Keratinocyte (primary cell): ENCODE measurements around the gene ST3GAL5. TPM values are rescaled to one million over a fixed set of nuclear protein-coding genes. Genes with fewer than 3 reads are reported as not detected.

ENCODE experiments used
- DNase-seq: peaks from one replicate; pipeline ENCODE4 v3.0.0-alpha.2; 2011; ENCODE audit warnings: low read depth, missing footprints, low spot score
- FAIRE-seq: peaks from 2 replicates; lab custom pipeline; 2011; peaks lifted over from hg19 to GRCh38; lab: Jason Lieb, UNC
- H2AFZ ChIP-seq: 2 replicates; pipeline ENCODE4 v1.6.0; 2012; ENCODE audit warnings: low read length, control low read depth, inconsistent platforms; ENCODE audit not compliant: control insufficient read depth
- H3K27ac ChIP-seq: 2 replicates; pipeline ENCODE4 v1.5.1; 2011; ENCODE audit warnings: low read length; ENCODE audit not compliant: control insufficient read depth, insufficient read depth
- H3K27me3 ChIP-seq: 3 replicates; pipeline ENCODE4 v1.6.0; 2011; ENCODE audit warnings: low read length; ENCODE audit not compliant: control insufficient read depth, insufficient read depth; ENCODE audit errors: extremely low read depth
- H3K36me3 ChIP-seq, 2 experiments: 2 replicates in 1 of 2; 3 replicates in 1 of 2; pipeline ENCODE4 v1.5.1; 2011; ENCODE audit warnings: low read length in 2 of 2, mild to moderate bottlenecking in 1 of 2; ENCODE audit not compliant: control insufficient read depth in 2 of 2, insufficient read depth in 2 of 2; ENCODE audit errors: extremely low read depth in 1 of 2
- H3K4me1 ChIP-seq: 3 replicates; pipeline ENCODE4 v1.5.1; 2011; ENCODE audit warnings: low read length; ENCODE audit not compliant: control insufficient read depth, insufficient read depth; ENCODE audit errors: extremely low read depth
- H3K4me2 ChIP-seq: 3 replicates; pipeline ENCODE4 v1.6.0; 2011; ENCODE audit warnings: low read depth, low read length; ENCODE audit not compliant: control insufficient read depth, insufficient read depth; ENCODE audit errors: extremely low read depth
- H3K4me3 ChIP-seq, 3 experiments: fragments of 200-600 bp in 1 of 3; sonication (generic) in 1 of 3; 2 replicates in 2 of 3; 3 replicates in 1 of 3; pipeline ENCODE4 v1.5.1; 2011 to 2016; ENCODE audit warnings: low read length in 3 of 3, mild to moderate bottlenecking in 3 of 3, control low read depth in 2 of 3, inconsistent platforms in 1 of 3, low read depth in 1 of 3, mixed read lengths in 1 of 3, mixed run types in 1 of 3, moderate library complexity in 1 of 3; ENCODE audit not compliant: control insufficient read depth in 2 of 3, insufficient read depth in 2 of 3; ENCODE audit errors: extremely low read depth in 1 of 3
- H3K79me2 ChIP-seq: 2 replicates; pipeline ENCODE4 v1.6.0; 2012; ENCODE audit warnings: low read length; ENCODE audit not compliant: control insufficient read depth, insufficient read depth
- H3K9ac ChIP-seq: 3 replicates; pipeline ENCODE4 v1.6.0; 2011; ENCODE audit warnings: low read length; ENCODE audit not compliant: control insufficient read depth, insufficient read depth; ENCODE audit errors: extremely low read depth
- H3K9me1 ChIP-seq: 3 replicates; pipeline ENCODE4 v1.6.0; 2011; ENCODE audit warnings: low read length; ENCODE audit not compliant: control insufficient read depth, insufficient read depth; ENCODE audit errors: extremely low read depth
- H3K9me3 ChIP-seq: 2 replicates; pipeline ENCODE4 v1.5.1; 2012; ENCODE audit warnings: low read depth, low read length; ENCODE audit not compliant: control insufficient read depth
- H4K20me1 ChIP-seq: 3 replicates; pipeline ENCODE4 v1.6.0; 2011; ENCODE audit warnings: low read length; ENCODE audit not compliant: control insufficient read depth, insufficient read depth; ENCODE audit errors: extremely low read depth
- CTCF ChIP-seq, 3 experiments: IDR thresholded peaks in 1 of 3; conservative IDR thresholded peaks in 1 of 3; optimal IDR thresholded peaks in 1 of 3; 2 replicates in 2 of 3; 3 replicates in 1 of 3; pipeline versions ENCODE3 to v1.5.1; 2011; ENCODE audit warnings: low read length in 3 of 3, mild to moderate bottlenecking in 3 of 3, moderate library complexity in 2 of 3, control low read depth in 1 of 3, inconsistent platforms in 1 of 3; ENCODE audit not compliant: insufficient read depth in 2 of 3; ENCODE audit errors: extremely low read depth in 1 of 3
- EZH2 ChIP-seq: IDR thresholded peaks from one replicate; pipeline ENCODE4 v1.6.1; 2012; ENCODE audit warnings: inconsistent platforms, mild to moderate bottlenecking, low read length, moderate library complexity
- dilution Hi-C: fragments of 300-500 bp; cut with MboI; formaldehyde crosslinking; loops from one replicate; pipeline ENCODE4 v1.7.0; 2020; ENCODE audit warnings: low sequenced_read_pairs; ENCODE audit not compliant: extremely low pct_ligation_motif_present
- polyA plus RNA-seq, 5 experiments: library from polyadenylated mRNA; depleted of rRNA in 3 of 5; stranded (reverse) in 3 of 5; stranded (forward) in 1 of 5; unstranded in 1 of 5; fragments of >200 nt; gene quantifications; 1 replicate in 1 of 5; 2 replicates in 3 of 5; 3 replicates in 1 of 5; pipeline versions ENCODE4 v1.2.1 to v1.2.3, GENCODE V29; 2011 to 2012; ENCODE audit warnings: missing spikeins in 2 of 5, low read depth in 1 of 5, low replicate concordance in 1 of 5

Gene ST3GAL5
- polyA plus RNA-seq, 1 donor (not counting 4 experiments of a cell fraction or from before 2014, with no cell fraction given): 43.5 TPM

- Histone ChIP-seq H4K20me1 (no peaks in the 10 kb centered on the region), H3K27ac (no peak overlapping the region), H3K4me3 (no peak overlapping the region), H3K9me1 (no peaks in the 10 kb centered on the region), H3K27me3 (no peaks in the 10 kb centered on the region), H3K9me3 (no peaks in the 10 kb centered on the region), H3K9ac (no peak overlapping the region), H2AFZ (no peak overlapping the region), H3K4me2 (no peak overlapping the region), H3K79me2 (no peaks in the 10 kb centered on the region), H3K36me3 (peaks cover 5 to 11% of the 10 kb centered on the region in 2 experiments), H3K4me1 (peaks cover 8% of the 10 kb centered on the region)
- DNase-seq (no peak), FAIRE-seq (no peak)
- dilution Hi-C loops: no loop called here
- TF ChIP-seq EZH2: no peak
- no peak for TF ChIP-seq CTCF (optimal IDR thresholded peaks at IDR 0.05 in 1 of 3, IDR thresholded peaks at IDR 0.05 in 1 of 3, conservative IDR thresholded peaks at IDR 0.05 in 1 of 3; ENCODE audit: extremely low read depth in 1 of 3, insufficient read depth in 2 of 3, low read length in 3 of 3)
Measured at GRCh38 chr2:85854166-85854509, 34.7 kb downstream of the ST3GAL5 start.

DNA sequence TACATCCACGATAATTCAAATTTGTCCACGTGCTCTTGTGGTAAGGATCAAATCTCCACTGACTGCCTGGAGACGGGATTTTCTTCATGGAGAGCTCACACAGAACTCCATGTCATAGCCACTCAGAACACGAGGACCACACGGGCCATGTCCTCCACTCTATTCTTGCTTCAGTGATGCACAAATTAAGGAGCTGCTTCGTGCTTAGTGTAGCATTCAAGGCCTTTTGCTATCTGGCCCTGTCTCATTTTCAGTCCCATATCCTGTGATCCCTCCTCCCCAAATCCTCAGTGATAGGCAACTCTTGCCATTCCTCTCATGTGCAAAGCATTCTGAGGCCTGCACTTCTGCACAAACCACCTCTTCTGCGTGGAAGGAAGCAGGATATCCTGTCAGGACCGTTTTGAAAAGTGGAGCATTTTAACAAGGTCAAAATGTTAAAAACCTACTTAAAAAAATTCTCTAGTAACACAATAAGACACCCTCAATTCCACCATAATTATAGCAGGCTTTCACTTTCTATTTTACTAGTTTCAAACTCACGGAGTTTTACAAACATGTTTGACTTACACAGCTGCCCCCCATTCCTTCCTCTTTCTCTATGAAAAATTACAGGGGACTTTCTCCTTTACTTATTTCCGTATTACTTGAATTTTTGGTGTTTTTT, 35.2 kb downstream of the ST3GAL5 start:
- no peak for TF ChIP-seq EZH2
- TF ChIP-seq CTCF (optimal IDR thresholded peaks at IDR 0.05 in 1 of 3, IDR thresholded peaks at IDR 0.05 in 1 of 3, conservative IDR thresholded peaks at IDR 0.05 in 1 of 3; ENCODE audit: extremely low read depth in 1 of 3, insufficient read depth in 2 of 3, low read length in 3 of 3): no peak
- Histone ChIP-seq H3K36me3 (peaks cover 5 to 12% of the 10 kb centered on the region in 2 experiments), H3K4me2 (no peak overlapping the region), H3K9ac (no peak overlapping the region), H3K79me2 (no peaks in the 10 kb centered on the region), H3K4me1 (peaks cover 8% of the 10 kb centered on the region), H3K9me1 (no peaks in the 10 kb centered on the region), H3K27ac (no peak overlapping the region), H3K27me3 (no peaks in the 10 kb centered on the region), H2AFZ (no peak overlapping the region), H3K9me3 (no peaks in the 10 kb centered on the region), H3K4me3 (no peak overlapping the region), H4K20me1 (no peaks in the 10 kb centered on the region)
- DNase-seq: no peak
- no peak for FAIRE-seq
- dilution Hi-C loops: no loop called here
